ENCODE measurements around the gene AKAP4.

AKAP4 gene

GRCh38 chrX:50165727-50166126 is 35.1 kb downstream of the AKAP4 start:
- Histone ChIP-seq H2AFZ (ENCODE audit: low read length) (no peak overlapping the region), H3K9me3 (replicated peaks in 1 of 2; ENCODE audit: control insufficient read depth in 2 of 2, insufficient read depth in 1 of 2, low read depth in 1 of 2, low read length in 2 of 2) (no peaks in the 10 kb centered on the region), H4K91ac (ENCODE audit: low read depth, low read length, poor library complexity) (no peak overlapping the region), H3K4me1 (ENCODE audit: control insufficient read depth in 2 of 2, insufficient read depth in 1 of 2, low read depth in 1 of 2, low read length in 2 of 2) (no peaks in the 10 kb centered on the region), H3K4me3 (ENCODE audit: low read length in 2 of 2) (no peak overlapping the region), H3K27me3 (ENCODE audit: control insufficient read depth in 3 of 3, insufficient read depth in 3 of 3, low read depth in 1 of 3, low read length in 3 of 3) (peaks cover 0 to 3% (median 0%) of the 10 kb centered on the region in 3 experiments), H3K4me2 (ENCODE audit: insufficient read depth, low read length, poor library complexity, severe bottlenecking) (no peak overlapping the region), H3K36me3 (replicated peaks in 1 of 2; ENCODE audit: control insufficient read depth in 2 of 2, insufficient read depth in 2 of 2, low read length in 2 of 2) (no peaks in the 10 kb centered on the region), H2BK5ac (ENCODE audit: low read length) (no peak overlapping the region), H3K18ac (ENCODE audit: low read length) (no peak overlapping the region), H2AK5ac (ENCODE audit: low read depth, low read length) (no peak overlapping the region), H2BK12ac (ENCODE audit: low read length) (no peak overlapping the region), H3K79me1 (ENCODE audit: low read depth, low read length) (no peaks in the 10 kb centered on the region), H3K4ac (ENCODE audit: low read length) (no peak overlapping the region), H2BK15ac (ENCODE audit: low read length) (no peak overlapping the region), H3K23ac (ENCODE audit: low read depth, low read length, poor library complexity) (no peak overlapping the region), H3K27ac (replicated peaks; ENCODE audit: low read length) (no peak overlapping the region), H3K9ac (ENCODE audit: low read depth, low read length, poor library complexity) (no peak overlapping the region), H2BK120ac (ENCODE audit: low read depth, low read length) (no peak overlapping the region), H4K8ac (ENCODE audit: low read depth, low read length) (no peak overlapping the region), H3K14ac (ENCODE audit: low read length) (no peak overlapping the region)
- no CpG with 5 or more reads among the region's 5 CpGs for WGBS, 2 donors (ENCODE audit: extremely low coverage in 2 of 2, insufficient read length in 2 of 2, insufficient replicate concordance in 1 of 2)
- DNase-seq (ENCODE audit: low spot score), result no peak

- Histone ChIP-seq H3K9ac (ENCODE audit: low read depth, low read length, poor library complexity) (no peak overlapping the region), H3K27ac (replicated peaks; ENCODE audit: low read length) (no peak overlapping the region), H2AFZ (ENCODE audit: low read length) (no peak overlapping the region), H3K23ac (ENCODE audit: low read depth, low read length, poor library complexity) (no peak overlapping the region), H2BK5ac (ENCODE audit: low read length) (no peak overlapping the region), H2BK12ac (ENCODE audit: low read length) (no peak overlapping the region), H3K14ac (ENCODE audit: low read length) (no peak overlapping the region), H2BK120ac (ENCODE audit: low read depth, low read length) (no peak overlapping the region), H3K4me2 (ENCODE audit: insufficient read depth, low read length, poor library complexity, severe bottlenecking) (no peak overlapping the region), H2AK5ac (ENCODE audit: low read depth, low read length) (no peak overlapping the region), H3K9me3 (replicated peaks in 1 of 2; ENCODE audit: control insufficient read depth in 2 of 2, insufficient read depth in 1 of 2, low read depth in 1 of 2, low read length in 2 of 2) (no peaks in the 10 kb centered on the region), H3K27me3 (ENCODE audit: control insufficient read depth in 3 of 3, insufficient read depth in 3 of 3, low read depth in 1 of 3, low read length in 3 of 3) (peaks cover 0 to 4% (median 0%) of the 10 kb centered on the region in 3 experiments), H3K4me1 (ENCODE audit: control insufficient read depth in 2 of 2, insufficient read depth in 1 of 2, low read depth in 1 of 2, low read length in 2 of 2) (no peaks in the 10 kb centered on the region), H3K79me1 (ENCODE audit: low read depth, low read length) (no peaks in the 10 kb centered on the region), H2BK15ac (ENCODE audit: low read length) (no peak overlapping the region), H3K4me3 (ENCODE audit: low read length in 2 of 2) (no peak overlapping the region), H3K18ac (ENCODE audit: low read length) (no peak overlapping the region), H3K4ac (ENCODE audit: low read length) (no peak overlapping the region), H4K8ac (ENCODE audit: low read depth, low read length) (no peak overlapping the region), H3K36me3 (replicated peaks in 1 of 2; ENCODE audit: control insufficient read depth in 2 of 2, insufficient read depth in 2 of 2, low read length in 2 of 2) (no peaks in the 10 kb centered on the region), H4K91ac (ENCODE audit: low read depth, low read length, poor library complexity) (no peak overlapping the region)
- no CpG with 5 or more reads among the region's 3 CpGs for WGBS, 2 donors (ENCODE audit: extremely low coverage in 2 of 2, insufficient read length in 2 of 2, insufficient replicate concordance in 1 of 2)
- no peak for DNase-seq (ENCODE audit: low spot score)
Measured at GRCh38 chrX:50161127-50161526, 39.7 kb downstream of the AKAP4 start.

GRCh38 chrX:50158593-50158992 is 42.2 kb downstream of the AKAP4 start:
- Histone ChIP-seq H2BK12ac (ENCODE audit: low read length) (no peak overlapping the region), H4K8ac (ENCODE audit: low read depth, low read length) (no peak overlapping the region), H2BK15ac (ENCODE audit: low read length) (no peak overlapping the region), H3K9me3 (replicated peaks in 1 of 2; ENCODE audit: control insufficient read depth in 2 of 2, insufficient read depth in 1 of 2, low read depth in 1 of 2, low read length in 2 of 2) (no peaks in the 10 kb centered on the region), H3K27ac (replicated peaks; ENCODE audit: low read length) (no peak overlapping the region), H2AFZ (ENCODE audit: low read length) (no peak overlapping the region), H3K4ac (ENCODE audit: low read length) (no peak overlapping the region), H3K23ac (ENCODE audit: low read depth, low read length, poor library complexity) (no peak overlapping the region), H3K4me2 (ENCODE audit: insufficient read depth, low read length, poor library complexity, severe bottlenecking) (no peak overlapping the region), H3K4me3 (ENCODE audit: low read length in 2 of 2) (no peak overlapping the region), H3K4me1 (ENCODE audit: control insufficient read depth in 2 of 2, insufficient read depth in 1 of 2, low read depth in 1 of 2, low read length in 2 of 2) (no peaks in the 10 kb centered on the region), H3K9ac (ENCODE audit: low read depth, low read length, poor library complexity) (no peak overlapping the region), H2BK5ac (ENCODE audit: low read length) (no peak overlapping the region), H3K14ac (ENCODE audit: low read length) (no peak overlapping the region), H3K36me3 (replicated peaks in 1 of 2; ENCODE audit: control insufficient read depth in 2 of 2, insufficient read depth in 2 of 2, low read length in 2 of 2) (no peaks in the 10 kb centered on the region), H2BK120ac (ENCODE audit: low read depth, low read length) (no peak overlapping the region), H3K79me1 (ENCODE audit: low read depth, low read length) (no peaks in the 10 kb centered on the region), H4K91ac (ENCODE audit: low read depth, low read length, poor library complexity) (no peak overlapping the region), H3K18ac (ENCODE audit: low read length) (no peak overlapping the region), H2AK5ac (ENCODE audit: low read depth, low read length) (no peak overlapping the region), H3K27me3 (ENCODE audit: control insufficient read depth in 3 of 3, insufficient read depth in 3 of 3, low read depth in 1 of 3, low read length in 3 of 3) (peaks cover 0 to 4% (median 0%) of the 10 kb centered on the region in 3 experiments)
- no peak for DNase-seq (ENCODE audit: low spot score)
- WGBS, 2 donors (ENCODE audit: extremely low coverage in 2 of 2, insufficient read length in 2 of 2, insufficient replicate concordance in 1 of 2), result no CpG with 5 or more reads among the region's 1 CpG

- no peak overlapping the region for H3K27ac ChIP-seq (replicated peaks; ENCODE audit: low read length)
- no peaks in the 10 kb centered on the region for H3K4me1 ChIP-seq (ENCODE audit: control insufficient read depth in 2 of 2, insufficient read depth in 1 of 2, low read depth in 1 of 2, low read length in 2 of 2)
- H4K8ac ChIP-seq (ENCODE audit: low read depth, low read length), result no peak overlapping the region
- H3K27me3 ChIP-seq (ENCODE audit: control insufficient read depth in 3 of 3, insufficient read depth in 3 of 3, low read depth in 1 of 3, low read length in 3 of 3), result peaks cover 0 to 4% (median 0%) of the 10 kb centered on the region in 3 experiments
- H4K91ac ChIP-seq (ENCODE audit: low read depth, low read length, poor library complexity), result no peak overlapping the region
- H3K4me2 ChIP-seq (ENCODE audit: insufficient read depth, low read length, poor library complexity, severe bottlenecking), result no peak overlapping the region
- no peak overlapping the region for H2BK12ac ChIP-seq (ENCODE audit: low read length)
- no peaks in the 10 kb centered on the region for H3K9me3 ChIP-seq (replicated peaks in 1 of 2; ENCODE audit: control insufficient read depth in 2 of 2, insufficient read depth in 1 of 2, low read depth in 1 of 2, low read length in 2 of 2)
- H3K36me3 ChIP-seq (replicated peaks in 1 of 2; ENCODE audit: control insufficient read depth in 2 of 2, insufficient read depth in 2 of 2, low read length in 2 of 2), result no peaks in the 10 kb centered on the region
- no peak for DNase-seq (ENCODE audit: low spot score)
- H2BK5ac ChIP-seq (ENCODE audit: low read length), result no peak overlapping the region
- H2AFZ ChIP-seq (ENCODE audit: low read length), result no peak overlapping the region
- no peak overlapping the region for H3K14ac ChIP-seq (ENCODE audit: low read length)
- no CpG with 5 or more reads among the region's 4 CpGs for WGBS, 2 donors (ENCODE audit: extremely low coverage in 2 of 2, insufficient read length in 2 of 2, insufficient replicate concordance in 1 of 2)
- no peak overlapping the region for H3K9ac ChIP-seq (ENCODE audit: low read depth, low read length, poor library complexity)
- no peaks in the 10 kb centered on the region for H3K79me1 ChIP-seq (ENCODE audit: low read depth, low read length)
- H2BK15ac ChIP-seq (ENCODE audit: low read length), result no peak overlapping the region
- H2AK5ac ChIP-seq (ENCODE audit: low read depth, low read length), result no peak overlapping the region
- no peak overlapping the region for H2BK120ac ChIP-seq (ENCODE audit: low read depth, low read length)
- H3K4ac ChIP-seq (ENCODE audit: low read length), result no peak overlapping the region
- H3K18ac ChIP-seq (ENCODE audit: low read length), result no peak overlapping the region
- no peak overlapping the region for H3K23ac ChIP-seq (ENCODE audit: low read depth, low read length, poor library complexity)
- H3K4me3 ChIP-seq (ENCODE audit: low read length in 2 of 2), result no peak overlapping the region
Measured at GRCh38 chrX:50157545-50158135, 43.2 kb downstream of the AKAP4 start.
